HAP-1 (cell line): Measurements from ENCODE around the gene P4HA2.

Experiments used
- DNase-seq, 2 experiments: peaks; one replicate each; pipeline ENCODE4 v3.0.0-alpha.2; 2016 to 2020; ENCODE audit warnings: low spot score in 2 of 2
- H3K27me3 ChIP-seq: fragments of 250-450 bp; sonication (Bioruptor Pico); 2 replicates; pipeline ENCODE4 v1.5.1; 2020; ENCODE audit warnings: low read depth, mild to moderate bottlenecking, moderate library complexity
- H3K36me3 ChIP-seq: fragments of 250-450 bp; sonication (Bioruptor Pico); replicated peaks from 2 replicates; pipeline ENCODE4 v1.5.1; 2020; ENCODE audit warnings: mild to moderate bottlenecking
- H3K4me1 ChIP-seq: fragments of 250-450 bp; sonication (Bioruptor Pico); 2 replicates; pipeline ENCODE4 v1.5.1; 2020; ENCODE audit warnings: mild to moderate bottlenecking
- H3K4me3 ChIP-seq: fragments of 250-450 bp; sonication (Bioruptor Pico); 2 replicates; pipeline ENCODE4 v1.5.1; 2020; ENCODE audit warnings: mild to moderate bottlenecking, moderate library complexity
- H3K9me3 ChIP-seq: fragments of 250-450 bp; sonication (Bioruptor Pico); 2 replicates; pipeline ENCODE4 v1.5.1; 2020; ENCODE audit warnings: mild to moderate bottlenecking, moderate library complexity
- in situ Hi-C: fragments of 300-500 bp; cut with MboI; formaldehyde crosslinking; loops from 3 replicates; pipeline ENCODE4 v1.14.3; 2020; ENCODE audit warnings: low sequenced_read_pairs, inconsistent platforms, mixed read lengths

P4HA2 gene

DNA sequence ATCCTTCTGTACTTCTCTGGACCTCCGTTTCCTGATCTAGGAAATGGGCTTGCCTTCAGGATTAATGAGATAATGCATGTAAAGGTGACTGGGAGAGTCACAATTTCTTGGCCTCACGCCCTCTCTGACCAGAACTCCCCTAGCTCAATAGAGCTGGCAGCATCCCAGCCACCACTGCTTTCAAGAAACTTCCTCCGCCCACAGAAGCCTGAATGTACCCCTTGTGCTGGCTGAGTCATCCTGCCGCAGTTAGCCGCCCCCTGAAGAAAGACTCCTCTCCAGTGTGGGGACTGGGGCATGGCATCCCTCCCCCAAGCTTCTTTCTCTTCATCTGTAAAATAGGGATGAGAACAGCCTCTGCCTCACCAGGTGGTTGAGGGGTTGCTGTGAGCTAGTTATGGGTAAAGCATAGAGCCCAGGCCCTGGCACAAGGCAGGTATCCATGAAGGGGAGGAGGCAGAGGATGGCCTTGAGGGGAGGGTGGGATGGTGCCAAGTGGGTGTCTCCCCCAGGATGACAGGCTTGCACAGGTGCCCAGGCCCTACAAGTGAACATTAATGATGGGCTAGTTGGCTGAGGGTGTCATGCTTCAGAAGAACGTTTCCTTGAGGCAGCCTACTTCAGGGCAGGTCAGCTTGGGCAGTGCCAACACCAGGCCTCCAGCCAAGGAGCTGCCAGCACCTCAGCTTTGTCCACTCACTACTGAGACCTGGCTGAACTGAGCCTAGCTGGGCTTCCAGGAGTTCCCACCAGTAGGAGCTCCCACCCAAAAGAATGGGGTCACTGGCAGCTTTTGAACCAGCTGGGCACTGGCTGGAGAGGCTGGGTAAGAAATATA is 33.3 kb upstream of the P4HA2 start:
- Histone ChIP-seq H3K4me1 (no peaks in the 10 kb centered on the region), H3K27me3 (no peaks in the 10 kb centered on the region), H3K36me3 (no peaks in the 10 kb centered on the region), H3K9me3 (no peaks in the 10 kb centered on the region), H3K4me3 (no peak overlapping the region)
- in situ Hi-C loops = no loop called here
- no peak for DNase-seq

DNA sequence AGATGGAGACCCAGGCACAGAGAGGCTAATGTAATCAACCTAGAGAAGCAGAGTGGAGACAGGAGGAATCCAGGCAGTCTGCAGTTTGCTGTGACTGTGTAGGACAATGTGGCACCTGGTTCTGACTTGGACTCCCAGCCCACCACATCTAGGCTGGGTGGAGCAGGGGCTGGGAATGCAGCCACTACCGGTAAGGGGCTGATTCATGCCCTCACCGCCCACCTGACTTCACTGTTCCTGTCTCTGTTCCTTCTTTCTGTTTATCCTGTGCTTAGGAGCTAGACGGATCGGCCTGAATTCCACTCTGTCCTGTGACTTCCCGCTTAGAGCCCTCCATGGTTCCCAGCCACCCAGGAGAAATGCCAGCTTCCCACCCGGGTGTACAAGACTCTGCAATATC is 32.4 kb upstream of the P4HA2 start:
- DNase-seq = peak in 1 of 2 experiments; percentile 2
- H3K36me3 ChIP-seq = no peaks in the 10 kb centered on the region
- in situ Hi-C loops = no loop called here
- H3K27me3 ChIP-seq = no peaks in the 10 kb centered on the region
- H3K4me1 ChIP-seq = no peaks in the 10 kb centered on the region
- no peak overlapping the region for H3K4me3 ChIP-seq
- no peaks in the 10 kb centered on the region for H3K9me3 ChIP-seq

- DNase-seq = peak in 1 of 2 experiments; percentile 8
- H3K36me3 ChIP-seq = no peaks in the 10 kb centered on the region
- no peaks in the 10 kb centered on the region for H3K9me3 ChIP-seq
- H3K27me3 ChIP-seq = no peaks in the 10 kb centered on the region
- no peaks in the 10 kb centered on the region for H3K4me1 ChIP-seq
- no peak overlapping the region for H3K4me3 ChIP-seq
- in situ Hi-C loops = no loop called here
Observed at GRCh38 chr5:132259069-132259851, 31.6 kb upstream of the P4HA2 start.

- H3K4me3 ChIP-seq = no peak overlapping the region
- peak in 1 of 2 experiments; percentile 5 for DNase-seq
- no peaks in the 10 kb centered on the region for H3K27me3 ChIP-seq
- no peaks in the 10 kb centered on the region for H3K9me3 ChIP-seq
- H3K36me3 ChIP-seq = no peaks in the 10 kb centered on the region
- in situ Hi-C loops = no loop called here
- no peaks in the 10 kb centered on the region for H3K4me1 ChIP-seq
Observed at GRCh38 chr5:132258102-132259068, 30.7 kb upstream of the P4HA2 start.

DNA sequence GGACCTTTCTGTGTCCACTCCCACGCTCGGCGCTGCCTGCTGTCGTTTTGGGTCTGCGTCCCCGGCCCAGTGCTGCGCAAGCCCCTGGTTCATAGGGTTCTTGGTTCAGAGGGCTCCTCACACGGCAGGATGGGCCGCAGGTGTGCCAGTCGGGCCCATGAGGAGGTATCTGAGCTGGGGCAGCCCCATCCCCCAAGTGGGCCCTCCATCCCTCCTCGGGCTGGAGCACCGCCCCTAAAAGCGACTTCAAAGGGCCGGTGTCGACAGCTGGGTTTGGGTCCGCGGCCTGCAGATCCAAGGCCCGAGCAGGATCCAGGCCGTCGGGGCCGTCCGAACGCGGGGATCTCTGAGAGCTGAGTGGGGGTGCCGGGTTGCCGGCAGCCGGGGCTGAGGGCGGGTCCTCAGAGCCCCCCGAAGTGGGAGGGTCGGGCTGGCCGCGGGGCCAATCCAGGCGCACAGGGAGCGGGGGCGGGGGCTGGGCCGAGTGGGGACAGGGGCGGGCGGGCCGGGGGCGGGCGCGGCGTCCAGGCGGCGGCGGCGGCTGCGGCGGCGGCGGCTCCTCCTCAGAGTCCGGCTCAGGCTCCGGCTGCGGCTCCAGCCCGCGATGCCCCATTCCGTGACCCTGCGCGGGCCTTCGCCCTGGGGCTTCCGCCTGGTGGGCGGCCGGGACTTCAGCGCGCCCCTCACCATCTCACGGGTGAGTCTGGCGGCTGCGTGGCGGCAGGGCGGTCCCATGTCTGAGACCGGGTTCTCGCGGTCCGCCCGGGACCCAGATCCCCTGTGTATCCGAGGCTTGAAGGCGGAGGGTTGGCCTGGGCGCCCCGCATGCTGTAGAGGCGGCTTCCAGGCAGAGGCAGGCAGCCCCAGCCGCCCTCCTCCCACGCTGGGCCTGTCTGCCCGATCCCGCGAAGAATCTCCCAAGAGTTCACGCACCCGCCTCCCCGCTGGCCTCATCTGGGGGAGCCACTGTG is 29.8 kb upstream of the P4HA2 start, which contains the start of gene PDLIM4:
PDLIM4 (plus strand) TSS at position 566 of the 971 bp plus-strand sequence; CDS start at position 605, 39 bp downstream.
- Histone ChIP-seq H3K27me3 (no peaks in the 10 kb centered on the region), H3K4me3 (no peak within 1 kb of the TSS), H3K4me1 (no peaks in the 10 kb centered on the region), H3K9me3 (no peaks in the 10 kb centered on the region), H3K36me3 (no peaks in the 10 kb centered on the region)
- in situ Hi-C loops = no loop called here
- peak in 1 of 2 experiments; percentile 6 for DNase-seq

DNA sequence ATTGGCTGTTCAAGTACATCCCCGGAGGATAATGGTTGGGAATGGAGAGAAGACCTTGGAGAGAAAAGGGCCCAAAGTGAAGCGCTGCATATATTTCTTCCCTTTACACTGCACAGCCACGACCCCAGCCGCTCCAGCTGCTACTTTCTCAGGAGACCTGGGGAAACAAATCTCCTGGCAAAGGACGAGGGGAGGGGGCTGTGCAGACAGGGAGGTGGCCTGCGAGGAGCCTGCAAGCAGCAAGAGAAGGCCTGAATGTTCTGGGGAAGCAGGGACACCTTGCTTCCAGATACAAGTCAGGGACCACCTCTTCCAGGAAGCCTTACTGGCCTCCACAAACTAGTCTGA is 29.1 kb upstream of the P4HA2 start:
- peak in 1 of 2 experiments; percentile 5 for DNase-seq
- Histone ChIP-seq H3K27me3 (no peaks in the 10 kb centered on the region), H3K36me3 (no peaks in the 10 kb centered on the region), H3K4me1 (no peaks in the 10 kb centered on the region), H3K4me3 (no peak overlapping the region), H3K9me3 (no peaks in the 10 kb centered on the region)
- in situ Hi-C loops = no loop called here

DNA sequence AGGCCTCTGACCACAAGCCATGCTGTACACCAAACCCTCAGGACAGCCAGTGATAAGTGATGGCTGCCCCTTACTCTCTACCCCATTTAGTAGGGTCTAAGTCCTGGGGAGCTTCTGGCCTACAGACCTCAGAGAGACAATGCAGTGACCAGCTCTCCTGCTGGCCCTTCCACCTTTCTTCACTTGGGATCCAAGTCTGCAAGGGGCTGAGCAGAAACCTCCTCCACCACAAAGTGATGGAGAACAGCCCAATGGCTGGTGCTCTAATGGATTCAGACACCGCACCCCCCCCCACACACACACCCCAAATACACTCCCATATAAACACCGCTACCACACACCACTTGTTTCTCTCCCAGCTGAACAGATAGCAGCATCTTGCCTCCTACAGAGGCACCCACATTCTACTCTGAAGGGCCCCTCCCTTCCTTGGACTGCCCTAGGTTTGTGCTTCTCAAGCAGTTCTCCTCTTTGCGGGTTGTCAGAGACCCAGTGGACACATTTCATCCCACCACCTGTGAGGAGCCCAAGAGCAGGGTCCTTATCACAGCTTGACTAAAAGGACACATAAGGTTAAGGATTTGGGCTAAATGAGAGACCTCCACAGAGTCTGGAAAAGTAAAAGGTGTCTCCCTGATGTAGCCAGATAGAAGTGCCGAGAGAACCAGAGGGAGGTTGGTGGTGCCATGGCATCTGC is 28.6 kb upstream of the P4HA2 start:
- no peaks in the 10 kb centered on the region for H3K27me3 ChIP-seq
- in situ Hi-C loops = no loop called here
- H3K4me1 ChIP-seq = no peaks in the 10 kb centered on the region
- no peaks in the 10 kb centered on the region for H3K9me3 ChIP-seq
- H3K36me3 ChIP-seq = no peaks in the 10 kb centered on the region
- peak in 1 of 2 experiments; percentile 0 for DNase-seq
- no peak overlapping the region for H3K4me3 ChIP-seq

DNA sequence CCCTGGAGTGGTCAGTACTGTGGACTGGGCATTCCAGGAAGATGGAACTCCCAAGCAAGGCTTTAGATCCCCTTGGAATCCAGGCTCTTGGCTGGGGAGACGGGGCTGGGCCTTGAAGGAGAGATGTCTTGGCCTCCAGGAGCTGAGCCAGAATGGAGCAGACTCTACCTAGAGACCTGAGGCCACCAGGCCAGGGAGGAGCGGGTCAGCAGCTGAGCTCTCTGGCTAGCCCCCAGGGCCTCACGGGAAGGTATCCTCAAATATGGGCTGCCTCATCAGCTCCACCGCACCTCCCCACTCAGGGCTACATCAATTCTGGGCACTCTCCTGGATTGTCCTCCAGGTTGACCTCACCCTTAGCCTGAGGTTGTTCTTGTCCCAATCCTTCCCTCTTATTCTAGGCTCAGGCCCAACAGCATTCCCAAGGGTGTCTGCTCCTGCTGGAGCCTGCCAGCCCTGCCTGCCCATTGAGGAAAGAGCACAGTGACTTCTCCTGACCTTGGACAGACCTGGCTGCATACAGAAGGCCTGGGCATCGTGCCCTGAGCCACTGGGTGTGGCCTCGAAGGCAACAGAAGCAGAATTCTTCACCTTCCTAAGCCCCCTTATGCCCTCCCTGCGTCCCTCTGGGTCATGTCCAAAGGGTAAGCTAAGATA is 26.8 kb upstream of the P4HA2 start:
- H3K4me3 ChIP-seq = no peak overlapping the region
- H3K4me1 ChIP-seq = no peaks in the 10 kb centered on the region
- H3K9me3 ChIP-seq = no peaks in the 10 kb centered on the region
- in situ Hi-C loops = no loop called here
- H3K36me3 ChIP-seq = no peaks in the 10 kb centered on the region
- DNase-seq = no peak
- H3K27me3 ChIP-seq = no peaks in the 10 kb centered on the region

- DNase-seq = no peak
- in situ Hi-C loops = no loop called here
- Histone ChIP-seq H3K4me3 (no peak overlapping the region), H3K9me3 (no peaks in the 10 kb centered on the region), H3K4me1 (no peaks in the 10 kb centered on the region), H3K36me3 (no peaks in the 10 kb centered on the region), H3K27me3 (no peaks in the 10 kb centered on the region)
Observed at GRCh38 chr5:132253452-132254320, 26.0 kb upstream of the P4HA2 start.

DNA sequence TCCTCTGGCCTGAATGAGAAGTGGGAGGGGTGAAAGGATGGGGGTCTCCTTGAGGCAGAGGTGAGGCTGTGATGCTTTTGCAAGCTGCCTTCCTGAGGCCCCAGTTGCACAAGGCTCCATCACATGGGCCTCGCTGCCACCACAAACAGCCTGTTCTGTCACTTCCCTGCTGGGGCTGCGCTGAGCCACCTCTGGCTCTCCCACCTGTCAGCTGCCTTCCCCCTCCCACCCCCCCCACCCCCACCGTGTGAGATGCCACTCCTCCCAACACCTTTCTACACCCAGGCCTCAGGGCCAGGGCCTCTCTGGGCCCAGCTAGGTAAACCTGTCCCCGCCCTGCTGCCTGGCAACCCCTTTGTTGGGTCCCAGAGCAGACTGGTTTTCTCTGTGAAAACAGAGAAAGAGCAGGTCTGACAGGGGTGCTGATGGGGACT is 25.4 kb upstream of the P4HA2 start:
- Histone ChIP-seq H3K9me3 (no peaks in the 10 kb centered on the region), H3K4me3 (no peak overlapping the region), H3K4me1 (no peaks in the 10 kb centered on the region), H3K27me3 (no peaks in the 10 kb centered on the region), H3K36me3 (no peaks in the 10 kb centered on the region)
- in situ Hi-C loops = no loop called here
- no peak for DNase-seq

GRCh38 chr5:132251220-132251725 is 23.6 kb upstream of the P4HA2 start:
- Histone ChIP-seq H3K36me3 (no peaks in the 10 kb centered on the region), H3K4me1 (no peaks in the 10 kb centered on the region), H3K27me3 (no peaks in the 10 kb centered on the region), H3K9me3 (peaks cover 3% of the 10 kb centered on the region; the same call in 1 of the 2 replicates), H3K4me3 (no peak overlapping the region)
- in situ Hi-C loops = no loop called here
- DNase-seq = no peak
